UCSD-AML1 (cell line): ENCODE results near the gene PRMT1.
A peak's percentile ranks its signal among the peaks of the same experiment; 100 is the strongest.
"Not testable (repeated sequence)": the region's sequence is repeated elsewhere in the genome, so short reads cannot be mapped to it uniquely, and the experiment has no call there.

Source experiments
- DNase-seq: peaks from one replicate; lab custom pipeline; 2025; ENCODE audit not compliant: unreplicated experiment; lab: John Stamatoyannopoulos, UW

PRMT1 gene

DNA sequence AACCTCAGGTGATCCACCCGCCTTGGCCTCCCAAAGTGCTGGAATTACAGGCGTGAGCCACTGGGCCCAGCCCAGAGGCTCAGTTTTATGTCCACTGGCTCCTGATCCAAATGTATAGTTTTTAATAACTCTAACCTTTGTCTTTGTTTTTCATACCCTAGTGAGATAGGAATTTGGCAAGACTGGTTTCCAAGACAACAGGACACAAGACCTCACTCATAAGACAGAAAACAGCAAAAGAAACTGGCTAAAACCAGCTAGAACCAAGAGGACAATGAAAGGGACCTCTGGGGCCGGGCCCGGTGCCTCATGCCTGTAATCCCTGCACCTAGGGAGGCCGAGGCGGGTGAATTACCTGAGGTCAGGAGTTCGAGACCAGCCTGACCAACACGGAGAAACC lies 41.4 kb downstream of the PRMT1 start:
- DNase-seq = no peak

DNA sequence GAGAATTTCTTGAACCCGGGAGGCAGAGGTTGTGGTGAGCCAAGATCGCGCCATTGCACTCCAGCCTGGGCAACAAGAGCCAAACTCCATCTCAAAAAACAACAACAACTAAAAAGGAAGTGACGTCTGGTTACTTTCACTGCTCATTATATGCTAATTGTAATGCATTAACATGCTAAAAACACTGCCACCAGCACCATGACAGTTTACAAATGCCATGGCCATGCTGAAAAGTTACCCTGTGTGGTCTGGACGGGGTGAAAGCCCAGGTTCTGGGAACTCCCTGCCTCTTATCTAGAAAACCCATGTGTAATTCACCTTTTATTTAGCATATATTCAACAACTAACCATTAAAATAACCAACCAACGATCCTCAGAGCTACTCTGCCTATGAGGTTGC lies 41.9 kb downstream of the PRMT1 start:
- DNase-seq = no peak

DNA sequence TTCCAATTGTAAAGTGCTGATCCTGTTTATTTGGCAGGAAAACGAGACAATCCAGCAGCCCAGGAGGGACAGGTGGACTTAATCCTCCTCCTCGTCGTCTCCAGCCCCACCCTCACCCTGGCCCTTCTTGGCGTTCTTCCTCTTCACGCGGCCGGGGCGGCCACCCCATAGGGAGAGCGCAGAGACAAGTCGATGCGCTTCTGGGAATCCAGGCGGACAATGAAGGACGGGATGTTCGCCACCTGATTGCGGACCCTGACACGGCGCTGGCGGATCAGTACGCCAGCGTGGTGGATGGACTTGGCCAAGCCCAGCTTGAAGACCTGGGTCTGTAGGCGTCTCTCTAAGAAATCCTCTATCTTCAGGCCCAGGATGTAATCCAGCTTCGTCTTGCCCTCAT lies 42.3 kb downstream of the PRMT1 start:
- not testable (repeated sequence) for DNase-seq

DNA sequence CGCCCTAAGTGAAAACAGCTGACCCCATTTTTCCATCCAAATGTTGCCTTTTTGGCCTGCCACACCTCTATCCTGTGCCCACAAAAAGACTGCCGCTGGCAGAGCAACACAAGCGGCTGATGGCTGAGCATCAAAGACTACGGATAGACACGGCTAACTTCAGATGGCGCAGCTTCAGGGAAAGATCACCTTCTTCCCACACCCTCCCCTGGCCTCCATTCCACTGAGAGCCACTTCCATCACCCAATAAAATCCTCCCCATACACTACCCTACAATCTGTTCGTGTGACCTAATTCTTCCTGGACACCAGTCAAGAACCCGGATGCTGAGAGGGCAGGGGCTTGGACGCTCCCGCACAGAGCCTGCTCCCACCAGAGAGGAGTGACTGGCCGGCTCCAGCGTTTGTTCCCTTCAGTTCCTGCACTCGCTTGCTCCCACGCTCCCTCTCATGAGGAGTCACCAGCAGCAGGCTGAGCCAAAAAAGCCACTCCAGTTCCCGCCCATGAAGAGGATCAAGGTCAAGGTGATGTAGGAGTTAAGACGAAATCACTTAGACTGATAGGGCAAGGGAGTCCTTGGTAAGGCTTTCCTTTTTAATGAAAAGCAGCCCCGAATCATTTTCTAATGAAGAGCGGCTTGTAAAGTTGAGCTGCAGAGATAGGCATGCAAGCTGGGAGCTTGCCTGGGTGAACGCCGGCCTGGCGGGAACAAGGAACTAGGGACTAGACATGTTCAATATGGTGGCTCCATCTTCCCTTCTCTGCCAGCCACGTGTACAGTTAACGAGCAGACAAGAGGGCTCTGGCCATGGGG lies 50.4 kb downstream of the PRMT1 start:
- no peak for DNase-seq

DNA sequence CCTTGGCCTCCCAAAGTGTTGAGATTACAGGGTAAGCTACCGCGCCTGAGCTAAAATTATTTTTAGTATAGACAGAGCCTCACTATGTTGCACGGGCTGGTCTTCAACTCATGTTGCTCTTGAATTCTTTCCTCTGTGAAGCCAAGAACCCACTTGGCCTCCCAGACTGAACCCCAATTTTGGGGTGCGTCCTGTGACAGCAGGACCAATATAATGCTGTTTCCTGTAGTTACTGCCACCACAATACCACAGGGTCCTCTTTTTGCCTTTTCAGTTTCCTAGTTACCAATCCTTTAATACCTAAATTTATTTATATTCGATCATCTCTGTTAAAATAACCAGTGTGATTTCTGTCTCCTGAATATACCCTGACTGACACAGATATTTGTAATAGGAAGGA lies 53.1 kb downstream of the PRMT1 start:
- peak; percentile 16 for DNase-seq
